NCI-H510A treated with DMSO at 0.1 percent for 48 hours (cell line): ENCODE results near the gene DHDH.
"Not testable (repeated sequence)": the region's sequence is repeated elsewhere in the genome, so short reads cannot be mapped to it uniquely, and the experiment has no call there.

ENCODE experiments used
- DNase-seq: peaks from one replicate; lab custom pipeline; 2025; lab: John Stamatoyannopoulos, UW

DHDH gene

DNA sequence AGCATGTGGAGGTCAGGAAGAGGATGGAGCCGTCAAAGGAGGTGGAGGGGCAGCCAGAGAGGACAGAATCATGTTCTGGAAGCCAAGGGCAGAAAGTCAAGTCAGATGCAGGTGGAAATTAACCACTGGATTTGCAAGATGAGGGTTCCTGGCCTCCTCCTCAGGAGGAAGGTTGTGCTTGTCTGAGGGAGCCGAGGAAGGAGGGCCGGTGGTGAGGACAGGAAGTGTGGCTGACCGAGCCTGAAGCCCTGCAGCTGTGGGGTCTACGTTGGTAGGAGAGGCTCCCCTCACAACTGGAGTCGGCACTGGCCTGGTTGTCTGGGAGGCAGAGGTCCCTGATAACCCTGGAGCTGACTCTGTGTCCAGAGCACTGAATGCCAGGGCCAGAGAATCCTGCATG, 15.4 kb upstream of the DHDH start:
- DNase-seq = no peak

DNA sequence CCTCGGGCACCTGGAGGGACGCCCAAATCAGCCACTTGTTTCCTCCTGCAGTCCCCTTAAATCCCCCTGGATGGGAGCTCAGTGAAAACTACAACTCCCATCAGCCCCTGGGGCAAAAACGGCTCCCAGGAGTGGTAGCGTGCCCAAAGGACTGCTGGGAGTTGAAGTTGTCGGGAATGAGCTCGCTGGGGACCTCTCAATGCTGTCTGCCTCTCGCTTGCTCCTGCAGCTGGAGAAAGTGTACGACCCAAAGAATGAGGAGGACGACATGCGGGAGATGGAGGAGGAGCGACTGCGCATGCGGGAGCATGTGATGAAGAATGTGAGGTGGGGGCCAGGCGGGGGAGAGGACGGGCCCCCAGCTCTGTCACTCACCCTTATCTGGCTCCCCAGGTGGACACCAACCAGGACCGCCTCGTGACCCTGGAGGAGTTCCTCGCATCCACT, 14.7 kb upstream of the DHDH start:
- no peak for DNase-seq

DNA sequence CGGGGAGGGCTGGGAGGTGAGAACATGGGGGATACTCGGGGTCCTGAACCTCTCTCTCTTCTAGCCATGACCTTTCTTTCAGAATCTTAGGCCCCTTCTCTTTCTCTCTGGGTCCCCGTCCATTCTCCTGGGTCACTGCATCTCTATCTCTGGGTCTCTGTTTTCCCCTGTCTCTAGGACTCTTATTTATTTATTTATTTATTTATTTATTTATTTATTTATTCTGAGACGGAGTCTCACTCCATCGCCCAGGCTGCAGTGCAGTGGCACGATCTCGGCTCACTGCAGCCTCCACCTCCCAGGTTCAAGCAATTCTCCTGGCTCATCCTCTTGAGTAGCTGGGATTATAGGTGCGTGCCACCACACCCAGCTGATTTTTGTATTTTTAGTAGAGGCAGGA, 14.2 kb upstream of the DHDH start:
- DNase-seq = not testable (repeated sequence)

- DNase-seq = no peak
Observed at GRCh38 chr19:48920949-48921348, 12.6 kb upstream of the DHDH start.

GRCh38 chr19:48921721-48922500, 11.6 kb upstream of the DHDH start:
- no peak for DNase-seq

DNA sequence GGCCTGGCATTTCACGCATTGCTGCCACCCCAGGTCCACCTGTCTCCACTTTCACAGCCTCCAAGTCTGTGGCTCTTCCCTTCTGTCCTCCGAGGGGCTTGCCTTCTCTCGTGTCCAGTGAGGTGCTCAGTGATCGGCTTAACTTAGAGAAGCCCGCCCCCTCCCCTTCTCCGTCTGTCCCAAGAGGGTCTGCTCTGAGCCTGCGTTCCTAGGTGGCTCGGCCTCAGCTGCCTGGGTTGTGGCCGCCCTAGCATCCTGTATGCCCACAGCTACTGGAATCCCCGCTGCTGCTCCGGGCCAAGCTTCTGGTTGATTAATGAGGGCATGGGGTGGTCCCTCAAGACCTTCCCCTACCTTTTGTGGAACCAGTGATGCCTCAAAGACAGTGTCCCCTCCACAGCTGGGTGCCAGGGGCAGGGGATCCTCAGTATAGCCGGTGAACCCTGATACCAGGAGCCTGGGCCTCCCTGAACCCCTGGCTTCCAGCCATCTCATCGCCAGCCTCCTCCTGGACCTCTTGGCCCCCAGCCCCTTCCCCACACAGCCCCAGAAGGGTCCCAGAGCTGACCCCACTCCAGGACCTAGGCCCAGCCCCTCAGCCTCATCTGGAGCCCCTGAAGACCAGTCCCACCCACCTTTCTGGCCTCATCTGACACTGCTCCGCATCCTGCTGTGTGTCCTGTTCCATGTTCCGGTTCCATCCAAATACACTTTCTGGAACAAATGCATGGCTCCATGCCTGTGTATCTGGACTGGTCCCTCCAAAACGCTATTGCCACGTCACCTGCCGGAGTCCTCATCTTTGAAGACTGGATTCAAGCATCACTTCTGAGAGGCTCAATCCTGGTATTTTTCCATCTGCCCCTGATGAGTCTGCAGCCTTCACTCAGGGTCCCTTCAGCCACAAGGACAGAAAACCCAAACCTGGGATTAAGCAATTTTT, 10.7 kb upstream of the DHDH start:
- no peak for DNase-seq

GRCh38 chr19:48925240-48925843, 8.2 kb upstream of the DHDH start:
- DNase-seq = no peak

GRCh38 chr19:48925890-48926289, 7.6 kb upstream of the DHDH start:
- DNase-seq = not testable (repeated sequence)

DNA sequence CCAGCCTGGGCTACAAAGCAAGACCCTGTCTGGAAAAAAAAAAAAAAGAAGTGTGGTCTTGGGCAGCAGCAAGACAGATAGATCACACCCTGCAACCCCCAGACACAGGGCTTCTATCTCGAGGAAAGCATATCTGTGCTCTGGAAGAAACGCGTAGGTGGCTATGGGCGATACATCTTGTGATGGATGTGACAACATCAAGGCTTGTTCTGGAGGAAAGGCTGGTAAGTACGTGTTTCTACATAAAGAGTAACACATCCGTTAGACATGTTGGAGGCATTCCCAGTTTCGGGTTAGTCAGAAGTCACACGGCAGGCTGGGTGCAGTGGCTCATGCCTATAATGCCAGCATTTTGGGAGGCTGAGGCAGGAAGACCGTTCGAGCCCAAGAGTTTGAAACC, 6.6 kb upstream of the DHDH start:
- no peak for DNase-seq

GRCh38 chr19:48927692-48928091, 5.8 kb upstream of the DHDH start:
- DNase-seq = not testable (repeated sequence)

GRCh38 chr19:48928164-48929025, 5.1 kb upstream of the DHDH start:
- no peak for DNase-seq

DNA sequence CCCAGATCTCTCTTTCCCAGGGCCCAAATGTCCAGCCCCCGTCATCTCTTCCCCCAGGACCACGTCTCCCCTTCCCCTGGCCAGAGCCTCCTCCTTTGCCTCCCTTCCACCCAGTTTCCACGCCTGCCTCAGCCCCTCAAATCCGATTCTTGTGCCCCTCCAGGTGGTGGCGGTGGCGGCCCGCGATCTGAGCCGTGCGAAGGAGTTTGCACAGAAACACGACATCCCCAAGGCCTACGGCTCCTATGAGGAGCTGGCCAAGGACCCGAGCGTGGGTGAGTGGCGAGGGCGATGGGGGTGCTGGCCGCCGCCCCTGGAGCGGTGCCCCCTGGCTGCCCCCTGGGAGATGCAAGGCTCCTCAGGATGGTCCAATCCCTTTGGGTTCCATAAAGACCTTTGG, 1.3 kb downstream of the DHDH start:
- no peak for DNase-seq

DNA sequence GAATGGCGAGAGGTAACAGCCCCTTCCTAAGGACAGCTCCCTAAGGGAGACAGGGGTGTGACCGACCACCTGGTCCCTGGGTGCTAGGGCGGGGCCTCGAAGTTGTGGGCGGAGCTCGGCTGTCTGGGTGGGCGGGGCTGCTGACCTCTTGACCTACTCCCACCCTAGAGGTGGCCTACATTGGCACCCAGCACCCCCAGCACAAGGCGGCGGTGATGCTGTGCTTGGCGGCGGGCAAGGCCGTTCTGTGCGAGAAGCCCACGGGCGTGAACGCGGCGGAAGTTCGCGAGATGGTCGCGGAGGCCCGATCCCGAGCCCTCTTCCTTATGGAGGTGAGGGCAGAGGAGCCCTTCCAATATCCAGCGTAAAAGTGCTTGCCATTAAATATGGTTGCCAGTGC, 2.4 kb downstream of the DHDH start:
- DNase-seq = no peak

DNA sequence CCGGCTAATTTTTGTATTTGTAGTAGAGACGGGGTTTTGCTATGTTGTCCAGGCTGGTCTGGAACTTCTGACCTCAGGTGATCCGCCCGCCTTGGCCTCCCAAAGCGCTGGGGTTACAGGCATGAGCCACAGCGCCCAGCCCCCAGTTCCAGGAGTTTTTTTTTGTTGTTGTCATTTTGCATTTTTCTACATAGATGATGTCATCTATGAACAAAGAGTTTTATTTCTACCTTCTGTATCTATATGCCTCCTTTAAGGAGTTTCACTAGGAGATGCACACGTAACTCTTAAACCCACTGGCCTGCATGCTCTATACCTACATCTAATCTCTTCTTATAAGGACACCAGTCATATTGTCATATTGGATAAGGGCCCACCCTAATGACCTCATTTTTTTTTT, 4.8 kb downstream of the DHDH start:
- no peak for DNase-seq

- DNase-seq = no peak
Observed at GRCh38 chr19:48940902-48941301, 7.4 kb downstream of the DHDH start.

- DNase-seq = no peak
Observed at GRCh38 chr19:48943081-48943480, 9.6 kb downstream of the DHDH start.

DNA sequence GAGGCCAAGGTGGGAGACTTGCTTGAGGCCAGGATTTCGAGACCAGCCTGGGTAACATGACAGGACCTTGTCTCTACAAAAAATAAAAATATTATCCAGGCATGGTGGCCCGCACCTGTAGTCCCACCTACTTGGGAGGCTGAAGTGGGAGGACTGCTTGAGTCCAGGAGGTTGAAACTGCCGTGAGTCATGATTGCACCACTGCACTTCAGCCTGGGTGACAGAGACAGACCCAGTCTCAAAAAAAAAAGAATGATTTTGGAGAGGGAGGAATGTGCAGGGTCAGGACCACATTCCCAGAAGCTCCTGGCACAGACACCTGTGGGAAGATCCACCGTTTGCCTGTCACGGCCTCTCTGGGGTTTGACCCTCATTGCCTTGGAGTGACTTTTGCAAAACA, 11.9 kb downstream of the DHDH start:
- no peak for DNase-seq

DNA sequence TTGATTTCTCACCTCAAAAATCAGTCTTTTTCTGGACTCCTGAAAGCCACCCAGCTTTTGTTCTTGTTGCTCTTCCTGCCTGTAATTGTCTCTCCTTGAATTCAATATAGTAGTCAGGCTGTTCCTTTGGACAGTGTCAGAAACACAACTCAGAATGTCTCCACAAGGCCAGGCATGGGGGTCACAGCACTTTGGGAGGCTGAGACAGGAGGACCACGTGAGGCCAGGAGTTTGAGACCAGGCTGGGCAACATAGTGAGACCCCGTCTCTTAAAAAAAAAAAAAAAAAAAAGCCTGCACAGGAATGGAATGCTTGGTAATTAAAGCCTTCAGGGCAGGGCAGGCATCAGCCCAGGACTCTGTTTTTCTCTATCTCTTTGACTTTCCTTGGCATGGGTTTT, 12.3 kb downstream of the DHDH start:
- no peak for DNase-seq

DNA sequence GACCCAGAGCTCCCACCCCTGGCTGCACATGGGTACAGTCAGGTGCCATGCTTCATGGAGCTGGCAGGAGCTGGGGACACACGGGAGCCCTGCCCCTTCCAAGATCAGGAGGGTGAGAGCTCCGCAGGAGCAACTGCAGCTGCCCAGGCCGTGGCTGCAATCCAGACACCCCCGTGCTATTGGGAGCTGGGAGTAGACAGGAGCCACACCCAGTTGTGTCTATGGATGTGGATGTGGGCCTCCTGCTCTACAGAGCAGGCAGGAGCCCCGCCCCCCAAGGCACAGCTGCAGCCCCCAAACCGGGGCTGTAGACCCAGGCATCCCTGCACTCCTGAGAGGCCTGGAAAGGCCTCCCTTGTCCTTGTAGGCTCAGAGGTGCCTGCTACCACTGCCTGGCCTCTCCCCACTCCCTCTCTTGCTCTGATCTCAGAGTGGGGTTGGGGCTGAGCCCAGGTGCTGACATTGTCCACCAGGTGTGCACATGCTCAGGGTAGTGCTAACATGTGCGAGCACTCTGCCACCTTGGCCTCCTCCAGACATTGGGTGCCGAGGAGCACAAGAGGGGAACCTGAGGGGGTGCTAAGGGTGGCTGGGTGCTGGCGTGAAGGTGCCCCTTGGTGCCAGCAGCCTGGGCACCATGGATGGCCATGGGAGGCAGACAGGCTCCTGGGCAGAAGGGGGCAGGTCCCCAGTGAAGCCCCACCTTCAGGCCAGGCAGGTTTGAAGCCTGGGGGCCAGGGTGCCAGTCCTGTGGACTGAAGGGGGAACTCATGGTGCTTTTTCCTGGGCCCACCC, 13.2 kb downstream of the DHDH start:
- DNase-seq = no peak

GRCh38 chr19:48947258-48947542, 13.7 kb downstream of the DHDH start:
- no peak for DNase-seq

- no peak for DNase-seq
Observed at GRCh38 chr19:48950159-48950558, 16.7 kb downstream of the DHDH start.
